Smooth muscle cell of trachea (primary cell): ENCODE measurements around the gene RREB1. TPM values are rescaled to one million over a fixed set of nuclear protein-coding genes. Genes with fewer than 3 reads are reported as not detected.

Experiments used
- total RNA-seq: library from RNA; depleted of rRNA; stranded (reverse); fragments of >200 nt; gene quantifications from 2 replicates; pipeline ENCODE4 v1.2.1, GENCODE V29; 2014

The RREB1 gene, protein sequence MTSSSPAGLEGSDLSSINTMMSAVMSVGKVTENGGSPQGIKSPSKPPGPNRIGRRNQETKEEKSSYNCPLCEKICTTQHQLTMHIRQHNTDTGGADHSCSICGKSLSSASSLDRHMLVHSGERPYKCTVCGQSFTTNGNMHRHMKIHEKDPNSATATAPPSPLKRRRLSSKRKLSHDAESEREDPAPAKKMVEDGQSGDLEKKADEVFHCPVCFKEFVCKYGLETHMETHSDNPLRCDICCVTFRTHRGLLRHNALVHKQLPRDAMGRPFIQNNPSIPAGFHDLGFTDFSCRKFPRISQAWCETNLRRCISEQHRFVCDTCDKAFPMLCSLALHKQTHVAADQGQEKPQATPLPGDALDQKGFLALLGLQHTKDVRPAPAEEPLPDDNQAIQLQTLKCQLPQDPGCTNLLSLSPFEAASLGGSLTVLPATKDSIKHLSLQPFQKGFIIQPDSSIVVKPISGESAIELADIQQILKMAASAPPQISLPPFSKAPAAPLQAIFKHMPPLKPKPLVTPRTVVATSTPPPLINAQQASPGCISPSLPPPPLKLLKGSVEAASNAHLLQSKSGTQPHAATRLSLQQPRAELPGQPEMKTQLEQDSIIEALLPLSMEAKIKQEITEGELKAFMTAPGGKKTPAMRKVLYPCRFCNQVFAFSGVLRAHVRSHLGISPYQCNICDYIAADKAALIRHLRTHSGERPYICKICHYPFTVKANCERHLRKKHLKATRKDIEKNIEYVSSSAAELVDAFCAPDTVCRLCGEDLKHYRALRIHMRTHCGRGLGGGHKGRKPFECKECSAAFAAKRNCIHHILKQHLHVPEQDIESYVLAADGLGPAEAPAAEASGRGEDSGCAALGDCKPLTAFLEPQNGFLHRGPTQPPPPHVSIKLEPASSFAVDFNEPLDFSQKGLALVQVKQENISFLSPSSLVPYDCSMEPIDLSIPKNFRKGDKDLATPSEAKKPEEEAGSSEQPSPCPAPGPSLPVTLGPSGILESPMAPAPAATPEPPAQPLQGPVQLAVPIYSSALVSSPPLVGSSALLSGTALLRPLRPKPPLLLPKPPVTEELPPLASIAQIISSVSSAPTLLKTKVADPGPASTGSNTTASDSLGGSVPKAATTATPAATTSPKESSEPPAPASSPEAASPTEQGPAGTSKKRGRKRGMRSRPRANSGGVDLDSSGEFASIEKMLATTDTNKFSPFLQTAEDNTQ (N-terminal part only)
- 18.0 and 19.0 TPM in 2 replicates for total RNA-seq

GRCh38 chr6:7107578-7108195 lies at the start of gene RREB1:
RREB1 (plus strand) TSS chr6:7107961; CDS start chr6:7181912, 73,951 bp downstream.

Other genes with a start within 250 kb of the RREB1 start
- gene SSR1, start 205.2 kb downstream of the RREB1 start, total RNA-seq: 40.4 and 132 TPM in 2 replicates